ENCODE results near the gene VPS37D. TPM values are rescaled to one million over a fixed set of nuclear protein-coding genes. Genes with fewer than 3 reads are reported as not detected.

VPS37D gene
- total and polyA plus RNA-seq, 2 donors (not counting 1 experiment from before 2014, with no cell fraction given): 0.10 to 0.71 TPM

DNA sequence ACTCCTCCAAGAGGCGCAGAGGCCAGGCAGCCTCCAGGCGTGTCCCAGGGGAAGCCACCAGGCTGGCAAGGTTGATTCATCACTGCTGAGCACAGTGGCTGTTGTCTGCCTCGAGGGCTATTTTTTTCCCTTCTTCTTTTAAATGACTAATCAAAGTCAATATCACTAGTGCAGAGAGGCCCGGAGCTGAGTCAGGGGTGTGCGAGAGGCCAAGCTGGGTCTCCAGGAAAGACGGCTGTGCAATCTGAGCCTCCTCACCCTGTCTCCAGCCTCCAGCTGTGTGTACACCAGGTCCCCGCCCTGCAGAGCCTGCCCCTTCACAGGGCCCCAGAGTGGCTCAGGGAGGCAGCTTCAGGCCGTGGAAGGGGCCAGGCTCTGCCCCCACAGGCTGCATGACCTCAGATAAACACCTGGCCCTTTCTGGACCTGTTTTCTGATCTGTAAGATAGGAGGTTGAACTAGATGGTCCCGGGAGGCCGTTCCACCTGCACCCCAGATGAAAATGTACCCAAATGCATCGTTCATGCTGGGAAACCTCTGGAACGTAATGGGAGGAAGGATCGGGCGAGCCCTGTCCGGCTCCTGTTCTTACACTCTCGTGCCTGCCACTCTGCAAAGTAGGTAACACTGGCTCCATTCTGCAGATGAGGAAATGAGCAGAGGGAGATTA, 48.2 kb downstream of the VPS37D start:
- H3K9me3 Mint-ChIP-seq (ENCODE audit: insufficient read depth): no peaks in the 10 kb centered on the region
- no peak overlapping the region for H3K4me3 ChIP-seq (ENCODE audit: control extremely low read depth in 1 of 5, extremely low read depth in 1 of 5, insufficient read depth in 1 of 5, low read depth in 2 of 5, low read length in 4 of 5)
- H3K27me3 Mint-ChIP-seq: peaks cover 39% of the 10 kb centered on the region
- no peaks in the 10 kb centered on the region for H3K36me3 ChIP-seq (replicated peaks in 1 of 2; ENCODE audit: control extremely low read depth in 1 of 2, control insufficient read depth in 1 of 2, extremely low read depth in 1 of 2, insufficient read depth in 2 of 2, low read length in 1 of 2)
- peaks cover 25 to 31% of the 10 kb centered on the region in 2 donors for H3K4me1 ChIP-seq (ENCODE audit: control insufficient read depth in 2 of 2, insufficient read depth in 2 of 2, low read length in 2 of 2)
- no peak for ATAC-seq (ENCODE audit: low read depth)
- WGBS (ENCODE audit: insufficient coverage): 13% methylated on average over 9 of the region's 16 CpGs
- H3K27me3 ChIP-seq (replicated peaks in 1 of 4; ENCODE audit: control extremely low read depth in 1 of 4, control insufficient read depth in 3 of 4, insufficient read depth in 4 of 4, low read length in 3 of 4): peaks cover 0 to 58% (median 25%) of the 10 kb centered on the region in 4 experiments
- ChIA-PET CTCF (interaction anchor here (0.7 to 2.3 kb wide), 3 partner anchors 10 to 64 kb away, joined by 3 to 8 read pairs (median 3); no protein-coding TSS in a partner anchor), POLR2A (interaction anchor here (1.6 kb wide), 1 partner anchor 10 kb away, joined by 4 read pairs; no protein-coding TSS in a partner anchor)
- H3K27ac Mint-ChIP-seq: no peak overlapping the region
- H3K27ac ChIP-seq (ENCODE audit: low read length in 2 of 2): no peak overlapping the region
- peaks cover 0 to 6% (median 0%) of the 10 kb centered on the region in 3 donors for H3K9me3 ChIP-seq (ENCODE audit: control extremely low read depth in 1 of 3, control insufficient read depth in 2 of 3, insufficient read depth in 1 of 3, low read length in 2 of 3)
- H3K4me1 Mint-ChIP-seq: peaks cover 20% of the 10 kb centered on the region
- TF ChIP-seq EZH2 (IDR thresholded peaks at IDR 0.05; ENCODE audit: borderline replicate concordance, insufficient read depth, low read depth, low read length, poor library complexity, severe bottlenecking) (no peak), CTCF (IDR thresholded peaks at IDR 0.05) (no peak)
- no peak overlapping the region for H2AFZ ChIP-seq (ENCODE audit: insufficient read depth, low read depth, low read length, poor library complexity, severe bottlenecking)
- no peak for DNase-seq
- H4K20me1 ChIP-seq (ENCODE audit: control insufficient read depth, insufficient read depth, low read length, poor library complexity, severe bottlenecking): peaks cover 12% of the 10 kb centered on the region
- no peaks in the 10 kb centered on the region for H3K79me2 ChIP-seq (ENCODE audit: control insufficient read depth, insufficient read depth, low read length)
- intact Hi-C loops (cut with micrococcal nuclease): loop anchor here (5.0 kb wide), 1 partner anchor 33 kb away; the partner anchor contains the start of genes BUD23 and DNAJC30
- H3K9ac ChIP-seq (ENCODE audit: low read length): no peak overlapping the region
- H3K4me3 Mint-ChIP-seq: no peak overlapping the region
- H3K4me2 ChIP-seq (replicated peaks; ENCODE audit: low read depth, low read length, poor library complexity, severe bottlenecking): no peak overlapping the region
